Measurements from ENCODE around the gene RAD51B. TPM values are rescaled to one million over a fixed set of nuclear protein-coding genes. Genes with fewer than 3 reads are reported as not detected.

The RAD51B gene
- total and polyA plus RNA-seq, 2 donors, result 6.2 to 92.9 TPM

- H3K27ac ChIP-seq (ENCODE audit: low read depth), result no peak overlapping the region
- WGBS, result 92% methylated on average over 9 of the region's 9 CpGs
These were observed 950.5 kb downstream of the RAD51B start for GRCh38 chr14:68770051-68770450.

GRCh38 chr14:68770553-68771286 lies 951.1 kb downstream of the RAD51B start:
- H3K4me1 ChIP-seq (ENCODE audit: insufficient read depth), result no peaks in the 10 kb centered on the region
- H3K4me3 ChIP-seq (ENCODE audit: low read depth, low read length), result no peak overlapping the region
- H3K27ac ChIP-seq (ENCODE audit: low read depth), result no peak overlapping the region
- whole genome bisulfite sequencing, result 91% methylated on average over 11 of the region's 11 CpGs
- DNase-seq (ENCODE audit: extremely low spot score), result no peak
- no peaks in the 10 kb centered on the region for H3K36me3 ChIP-seq (ENCODE audit: insufficient read depth)

More at GRCh38 chr14:68770051-68770450, 950.5 kb downstream of the RAD51B start:
- no peaks in the 10 kb centered on the region for H3K4me1 ChIP-seq (ENCODE audit: insufficient read depth)
- H3K4me3 ChIP-seq (ENCODE audit: low read depth, low read length), result no peak overlapping the region
- DNase-seq (ENCODE audit: extremely low spot score), result no peak
- no peaks in the 10 kb centered on the region for H3K36me3 ChIP-seq (ENCODE audit: insufficient read depth)

- WGBS, result 69% methylated on average over 10 of the region's 10 CpGs
- peak overlapping the region; percentile 0 for H3K27ac ChIP-seq (ENCODE audit: low read depth)
- no peak for DNase-seq (ENCODE audit: extremely low spot score)
These were observed 952.1 kb downstream of the RAD51B start for GRCh38 chr14:68771631-68772030.

GRCh38 chr14:68772761-68773381 lies 953.3 kb downstream of the RAD51B start:
- no peaks in the 10 kb centered on the region for H3K36me3 ChIP-seq (ENCODE audit: insufficient read depth)
- H3K4me3 ChIP-seq (ENCODE audit: low read depth, low read length), result no peak overlapping the region
- H3K4me1 ChIP-seq (ENCODE audit: insufficient read depth), result no peaks in the 10 kb centered on the region
- DNase-seq (ENCODE audit: extremely low spot score), result no peak
- WGBS, result 85% methylated on average over 6 of the region's 6 CpGs
- H3K27ac ChIP-seq (ENCODE audit: low read depth), result no peak overlapping the region

More at GRCh38 chr14:68771631-68772030, 952.1 kb downstream of the RAD51B start:
- Histone ChIP-seq H3K4me1 (ENCODE audit: insufficient read depth) (no peaks in the 10 kb centered on the region), H3K4me3 (ENCODE audit: low read depth, low read length) (no peak overlapping the region), H3K36me3 (ENCODE audit: insufficient read depth) (no peaks in the 10 kb centered on the region)

- no peak overlapping the region for H3K27ac ChIP-seq (ENCODE audit: low read depth)
- no peak overlapping the region for H3K4me3 ChIP-seq (ENCODE audit: low read depth, low read length)
- peaks cover 3% of the 10 kb centered on the region for H3K4me1 ChIP-seq (ENCODE audit: insufficient read depth)
- DNase-seq (ENCODE audit: extremely low spot score), result no peak
- 94% methylated on average over 4 of the region's 4 CpGs for WGBS
- no peaks in the 10 kb centered on the region for H3K36me3 ChIP-seq (ENCODE audit: insufficient read depth)
These were observed 955.4 kb downstream of the RAD51B start for GRCh38 chr14:68774771-68775613.

- no peak for DNase-seq (ENCODE audit: extremely low spot score)
- H3K36me3 ChIP-seq (ENCODE audit: insufficient read depth), result no peaks in the 10 kb centered on the region
These were observed 956.1 kb downstream of the RAD51B start for GRCh38 chr14:68775614-68776126.

GRCh38 chr14:68777644-68778043 lies 958.1 kb downstream of the RAD51B start:
- no peak for DNase-seq (ENCODE audit: extremely low spot score)
- no peaks in the 10 kb centered on the region for H3K36me3 ChIP-seq (ENCODE audit: insufficient read depth)
- no peak overlapping the region for H3K4me3 ChIP-seq (ENCODE audit: low read depth, low read length)
- no peak overlapping the region for H3K27ac ChIP-seq (ENCODE audit: low read depth)
- WGBS, result 97% methylated on average over 1 of the region's 1 CpG
- peaks cover 3% of the 10 kb centered on the region for H3K4me1 ChIP-seq (ENCODE audit: insufficient read depth)

More at GRCh38 chr14:68775614-68776126, 956.1 kb downstream of the RAD51B start:
- Histone ChIP-seq H3K4me1 (ENCODE audit: insufficient read depth) (peaks cover 3% of the 10 kb centered on the region), H3K27ac (ENCODE audit: low read depth) (no peak overlapping the region), H3K4me3 (ENCODE audit: low read depth, low read length) (no peak overlapping the region)
- 91% methylated on average over 6 of the region's 6 CpGs for WGBS

Small RNA genes lying within 50 kb of the gene (small RNA-seq; reads per million reads assigned to genes)
- gene RN7SL108P (not detected), gene RN7SL706P (not detected), gene RNU6-921P (not detected)

Other genes starting within 250 kb of the RAD51B start
- gene PIGH, start 219.5 kb upstream of the RAD51B start, total RNA-seq, result 26.3 TPM
- 26.0 TPM for gene PIGH, start 219.5 kb upstream of the RAD51B start, polyA plus RNA-seq
- 2.1 TPM for gene ARG2, start 199.9 kb upstream of the RAD51B start, total RNA-seq
- gene ARG2, start 199.9 kb upstream of the RAD51B start, polyA plus RNA-seq, result 4.7 TPM
- gene VTI1B, start 145.1 kb upstream of the RAD51B start, total RNA-seq, result 39.2 TPM
- 79.1 TPM for gene VTI1B, start 145.1 kb upstream of the RAD51B start, polyA plus RNA-seq
- 72.1 TPM for gene RDH11, start 124.0 kb upstream of the RAD51B start, total RNA-seq
- gene RDH11, start 124.0 kb upstream of the RAD51B start, polyA plus RNA-seq, result 63.8 TPM
- not detected for gene RDH12, start 117.9 kb upstream of the RAD51B start, total RNA-seq
- gene RDH12, start 117.9 kb upstream of the RAD51B start, polyA plus RNA-seq, result 0.04 TPM
- gene ZFYVE26, start 3.2 kb upstream of the RAD51B start, total RNA-seq, result 25.2 TPM
- gene ZFYVE26, start 3.2 kb upstream of the RAD51B start, polyA plus RNA-seq, result 7.6 TPM

Measured in urinary bladder (tissue), 4 donors.